DND-41 (cell line): ENCODE data around the gene ZNF662.

Experiments
- ATAC-seq: fragments of 200-7000 bp; cut with Tn5 transposase; 3 replicates; pipeline ENCODE4 v1.9.1; 2021; ENCODE audit warnings: low read depth; ENCODE audit not compliant: insufficient read depth
- DNase-seq: peaks from one replicate; pipeline ENCODE4 v3.0.0-alpha.2; 2020
- H2AFZ ChIP-seq: 2 replicates; pipeline ENCODE4 v1.6.0; 2012; ENCODE audit warnings: low read depth, low read length
- H3K27ac ChIP-seq: 2 replicates; pipeline ENCODE4 v1.5.1; 2012; ENCODE audit warnings: low read length, inconsistent platforms
- H3K27me3 ChIP-seq: fragments of 200-600 bp; sonication (generic); 2 replicates; pipeline ENCODE4 v1.6.0; 2012; ENCODE audit warnings: low read length, mild to moderate bottlenecking, inconsistent platforms; ENCODE audit not compliant: insufficient read depth, poor library complexity
- H3K36me3 ChIP-seq: 2 replicates; pipeline ENCODE4 v1.5.1; 2012; ENCODE audit warnings: low read length, inconsistent platforms; ENCODE audit not compliant: insufficient read depth
- H3K4me1 ChIP-seq: 2 replicates; pipeline ENCODE4 v1.5.1; 2012; ENCODE audit warnings: mild to moderate bottlenecking, low read length; ENCODE audit not compliant: insufficient read depth
- H3K4me2 ChIP-seq: 2 replicates; pipeline ENCODE4 v1.6.0; 2012; ENCODE audit warnings: mild to moderate bottlenecking, moderate library complexity, low read length, inconsistent platforms; ENCODE audit not compliant: insufficient read depth
- H3K4me3 ChIP-seq, 2 experiments: fragments of 200-600 bp in 1 of 2; shearing (Covaris generic) in 1 of 2; 2 replicates each; pipeline ENCODE4 v1.5.1; 2012 to 2016; ENCODE audit warnings: inconsistent platforms in 2 of 2, low read length in 2 of 2, mild to moderate bottlenecking in 2 of 2, low read depth in 1 of 2, moderate library complexity in 1 of 2
- H3K79me2 ChIP-seq: 2 replicates; pipeline ENCODE4 v1.6.0; 2012; ENCODE audit warnings: low read length, inconsistent platforms; ENCODE audit not compliant: insufficient read depth
- H3K9ac ChIP-seq: 2 replicates; pipeline ENCODE4 v1.6.0; 2012; ENCODE audit warnings: low read depth, mild to moderate bottlenecking, inconsistent platforms, low read length, moderate library complexity
- H3K9me3 ChIP-seq: 2 replicates; pipeline ENCODE4 v1.5.1; 2012; ENCODE audit warnings: low read length, moderate library complexity, mild to moderate bottlenecking, inconsistent platforms; ENCODE audit not compliant: insufficient read depth, severe bottlenecking
- H4K20me1 ChIP-seq: 2 replicates; pipeline ENCODE4 v1.6.0; 2012; ENCODE audit warnings: low read length; ENCODE audit not compliant: insufficient read depth
- EZH2 ChIP-seq: IDR thresholded peaks from 3 replicates; pipeline ENCODE4 v1.6.1; 2012; ENCODE audit warnings: borderline replicate concordance, low read depth, mild to moderate bottlenecking, moderate library complexity, low read length, inconsistent platforms; ENCODE audit not compliant: severe bottlenecking
- TF ChIP-seq, protein P1 (sequence below): IDR thresholded peaks from 2 replicates; pipeline ENCODE4 v1.5.1; 2012; ENCODE audit warnings: borderline replicate concordance, low read length, moderate library complexity, mild to moderate bottlenecking; ENCODE audit not compliant: poor library complexity, severe bottlenecking; ENCODE audit errors: extremely low read depth

ZNF662 gene

DNA sequence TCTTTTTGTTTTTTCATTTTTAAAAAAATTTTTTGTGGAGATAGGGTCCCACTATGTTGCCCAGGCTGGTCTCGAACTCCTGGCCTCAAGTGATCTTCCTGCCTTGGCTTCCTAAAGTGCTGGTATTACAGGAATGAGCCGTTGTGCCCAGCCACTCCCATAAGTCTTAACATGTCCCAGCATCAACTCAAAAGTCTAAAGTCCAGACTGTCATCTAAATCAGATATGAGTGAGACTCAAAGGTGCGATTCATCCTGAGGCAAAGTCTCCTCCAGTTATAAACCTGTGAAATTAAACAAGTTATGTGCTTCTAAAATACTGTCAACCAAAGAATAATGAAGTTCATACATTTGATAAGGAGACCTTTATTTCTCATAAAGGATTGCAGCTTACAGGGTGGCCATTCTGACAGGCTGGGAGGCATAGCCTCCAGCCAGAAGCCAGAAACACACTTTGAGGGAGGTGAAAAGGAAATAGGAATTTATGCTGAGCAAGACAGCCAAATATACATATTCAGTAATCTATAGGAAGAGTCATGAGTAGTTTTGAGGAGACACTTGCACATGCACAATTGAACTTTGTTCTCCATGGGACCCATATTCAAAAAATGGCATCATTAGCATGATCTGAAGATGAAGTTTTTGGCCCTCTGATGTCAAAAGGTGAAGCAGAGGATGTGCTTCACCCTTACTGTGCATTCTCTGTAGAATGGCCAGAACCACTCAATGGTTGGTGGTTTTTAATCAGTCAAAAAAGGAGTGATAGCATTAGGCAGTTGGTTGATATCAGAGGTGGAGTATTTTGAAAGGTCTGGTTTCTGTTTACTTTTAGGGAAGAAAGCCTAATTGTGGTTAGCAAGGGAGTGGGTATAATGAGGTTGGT lies 11.0 kb upstream of the ZNF662 start:
- Histone ChIP-seq H4K20me1 (no peaks in the 10 kb centered on the region), H3K79me2 (no peaks in the 10 kb centered on the region), H3K4me2 (no peak overlapping the region), H3K27ac (no peak overlapping the region), H3K27me3 (peaks cover 2% of the 10 kb centered on the region), H3K9ac (no peak overlapping the region), H3K4me1 (no peaks in the 10 kb centered on the region), H3K36me3 (no peaks in the 10 kb centered on the region), H3K4me3 (no peak overlapping the region), H2AFZ (no peak overlapping the region), H3K9me3 (no peaks in the 10 kb centered on the region)
- TF ChIP-seq, protein P1, sequence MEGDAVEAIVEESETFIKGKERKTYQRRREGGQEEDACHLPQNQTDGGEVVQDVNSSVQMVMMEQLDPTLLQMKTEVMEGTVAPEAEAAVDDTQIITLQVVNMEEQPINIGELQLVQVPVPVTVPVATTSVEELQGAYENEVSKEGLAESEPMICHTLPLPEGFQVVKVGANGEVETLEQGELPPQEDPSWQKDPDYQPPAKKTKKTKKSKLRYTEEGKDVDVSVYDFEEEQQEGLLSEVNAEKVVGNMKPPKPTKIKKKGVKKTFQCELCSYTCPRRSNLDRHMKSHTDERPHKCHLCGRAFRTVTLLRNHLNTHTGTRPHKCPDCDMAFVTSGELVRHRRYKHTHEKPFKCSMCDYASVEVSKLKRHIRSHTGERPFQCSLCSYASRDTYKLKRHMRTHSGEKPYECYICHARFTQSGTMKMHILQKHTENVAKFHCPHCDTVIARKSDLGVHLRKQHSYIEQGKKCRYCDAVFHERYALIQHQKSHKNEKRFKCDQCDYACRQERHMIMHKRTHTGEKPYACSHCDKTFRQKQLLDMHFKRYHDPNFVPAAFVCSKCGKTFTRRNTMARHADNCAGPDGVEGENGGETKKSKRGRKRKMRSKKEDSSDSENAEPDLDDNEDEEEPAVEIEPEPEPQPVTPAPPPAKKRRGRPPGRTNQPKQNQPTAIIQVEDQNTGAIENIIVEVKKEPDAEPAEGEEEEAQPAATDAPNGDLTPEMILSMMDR = no peak
- no peak for ATAC-seq
- DNase-seq = no peak

DNA sequence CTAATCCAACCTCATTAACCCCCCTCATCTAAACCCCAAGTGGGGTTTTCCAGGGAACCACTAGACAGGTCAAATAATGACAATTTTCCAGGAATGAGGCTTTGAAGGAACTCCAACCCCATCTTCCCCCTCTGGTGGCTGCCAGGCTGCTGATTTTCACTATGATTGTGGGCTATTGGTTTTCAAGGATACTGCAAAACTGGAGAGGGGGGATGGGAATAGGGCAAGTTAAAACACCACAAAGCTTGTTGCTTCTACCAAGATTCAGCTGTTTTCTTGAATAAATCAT lies 10.4 kb upstream of the ZNF662 start:
- Histone ChIP-seq H3K9me3 (no peaks in the 10 kb centered on the region), H4K20me1 (no peaks in the 10 kb centered on the region), H3K4me2 (no peak overlapping the region), H3K79me2 (no peaks in the 10 kb centered on the region), H3K36me3 (no peaks in the 10 kb centered on the region), H3K27ac (no peak overlapping the region), H3K4me3 (no peak overlapping the region), H2AFZ (no peak overlapping the region), H3K27me3 (no peaks in the 10 kb centered on the region), H3K9ac (no peak overlapping the region), H3K4me1 (no peaks in the 10 kb centered on the region)
- DNase-seq = no peak
- no peak for ATAC-seq
- TF ChIP-seq, protein P1 = no peak
- no peak for TF ChIP-seq EZH2

DNA sequence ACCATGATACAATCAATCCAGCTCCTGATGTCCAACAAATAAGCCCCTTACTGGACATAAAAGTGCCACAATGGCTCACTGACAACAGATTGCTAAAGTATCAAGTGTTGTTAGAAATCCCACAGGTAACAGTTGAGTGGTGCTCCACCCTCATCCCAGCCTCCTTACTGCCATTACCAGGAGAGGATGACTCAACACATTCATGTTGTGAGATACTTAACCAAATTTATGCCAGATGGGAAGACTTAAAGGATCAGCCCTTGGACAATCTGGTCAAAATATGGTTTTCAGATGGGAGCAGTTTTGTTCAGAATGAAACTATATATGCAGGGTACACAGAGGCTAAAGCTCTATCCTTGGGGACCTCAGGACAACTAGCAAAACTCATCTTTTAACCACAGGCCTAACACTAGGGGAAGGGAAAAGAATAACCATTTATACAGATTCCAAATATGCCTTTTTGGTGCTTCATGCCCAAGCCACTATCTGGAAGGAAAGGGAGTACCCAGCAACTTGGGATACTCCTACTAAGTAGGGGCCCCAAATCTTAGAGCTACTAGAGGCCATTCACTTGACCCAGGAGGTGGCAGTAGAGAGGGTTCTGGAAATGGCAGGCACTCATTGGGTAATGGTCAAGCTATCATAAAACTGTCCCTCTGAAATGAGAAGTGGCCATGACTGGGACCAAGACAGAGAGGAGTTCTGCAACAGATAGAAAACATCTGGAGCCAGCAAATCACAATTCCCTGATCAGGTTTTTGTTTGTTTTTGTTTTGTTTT lies 6.9 kb upstream of the ZNF662 start:
- Histone ChIP-seq H3K4me3 (no peak overlapping the region), H3K4me1 (no peaks in the 10 kb centered on the region), H3K4me2 (no peak overlapping the region), H3K79me2 (no peaks in the 10 kb centered on the region), H2AFZ (no peak overlapping the region), H3K27ac (no peak overlapping the region), H3K9me3 (no peaks in the 10 kb centered on the region), H3K9ac (no peak overlapping the region), H4K20me1 (no peaks in the 10 kb centered on the region), H3K36me3 (no peaks in the 10 kb centered on the region), H3K27me3 (no peaks in the 10 kb centered on the region)
- ATAC-seq (no peak), DNase-seq (no peak)
- TF ChIP-seq, protein P1 = no peak
- no peak for TF ChIP-seq EZH2
